Activated CD4-positive, CD25-positive, alpha-beta regulatory T cell treated with anti-CD3 and anti-CD28 coated beads, Interleukin-2, amount 50 U/mL, for 72 hours (primary cell): ENCODE data around the gene CD2.
A peak's percentile ranks its signal among the peaks of the same experiment; 100 is the strongest.

Source experiments
- DNase-seq: peaks from one replicate; pipeline ENCODE4 v3.0.0; 2021

CD2 gene

DNA sequence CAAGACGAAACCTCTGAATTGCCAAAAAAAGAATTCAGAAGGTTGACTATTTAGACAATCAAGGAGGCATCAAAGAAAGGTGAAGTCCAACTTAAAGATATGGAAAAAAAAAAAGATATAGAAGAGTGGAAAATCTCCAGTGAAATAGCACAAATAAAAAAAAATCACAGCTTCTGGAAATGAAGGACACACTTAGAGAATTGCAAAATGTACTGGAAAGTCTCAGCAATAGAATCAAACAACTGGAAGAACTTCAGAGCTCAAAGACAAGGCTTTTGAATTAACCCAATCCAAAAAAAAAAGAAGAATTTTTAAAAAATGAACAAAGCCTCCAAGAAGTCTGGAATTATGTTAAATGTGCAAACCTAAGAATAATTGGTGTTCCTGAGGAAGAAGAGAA is 31.8 kb downstream of the CD2 start:
- DNase-seq: no peak

DNA sequence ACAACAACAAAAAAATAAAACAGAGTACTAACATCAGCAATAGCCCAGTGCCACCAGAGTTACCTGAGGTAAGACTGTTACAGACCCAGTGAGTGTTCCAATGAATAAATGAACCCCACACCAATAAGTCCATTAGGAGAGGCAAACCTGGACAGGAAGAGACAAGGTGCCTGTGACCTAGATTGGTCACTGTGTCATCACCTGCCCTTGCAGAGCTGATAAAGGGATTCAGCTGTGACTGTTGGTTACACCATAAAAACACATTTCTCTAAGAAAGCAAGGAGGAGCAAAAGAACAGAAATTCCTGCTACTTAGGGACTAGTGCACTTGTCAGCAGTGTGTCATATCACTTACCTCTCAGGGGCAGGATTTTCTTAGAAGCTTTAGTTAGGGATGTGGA is 37.5 kb downstream of the CD2 start:
- DNase-seq: no peak

DNA sequence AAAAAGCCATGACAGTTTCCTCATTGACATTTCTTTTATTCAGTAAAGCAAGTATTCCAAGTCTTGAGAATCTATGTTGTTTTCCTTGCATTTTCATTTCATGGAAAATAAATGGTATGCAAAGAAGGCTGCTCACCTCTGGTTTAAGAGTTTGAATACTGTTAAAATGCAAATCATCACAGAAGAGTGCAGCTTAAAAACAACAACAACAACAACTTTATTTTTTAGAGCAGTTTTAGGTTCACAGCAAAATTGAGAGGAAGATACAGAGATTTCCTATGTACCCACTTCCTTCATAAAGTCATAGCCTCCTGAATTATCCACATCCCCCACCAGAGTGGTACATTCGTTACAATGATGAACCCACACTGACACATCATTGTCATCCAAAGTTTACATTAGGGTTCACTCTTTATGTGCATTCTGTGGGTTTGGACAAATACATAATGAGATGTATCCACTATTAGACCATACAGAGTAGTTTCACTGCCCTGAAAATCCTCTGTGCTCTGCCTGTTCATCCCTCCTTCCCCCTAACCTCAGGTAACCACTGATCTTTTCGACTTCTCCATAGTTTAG is 39.2 kb downstream of the CD2 start:
- DNase-seq: no peak

DNA sequence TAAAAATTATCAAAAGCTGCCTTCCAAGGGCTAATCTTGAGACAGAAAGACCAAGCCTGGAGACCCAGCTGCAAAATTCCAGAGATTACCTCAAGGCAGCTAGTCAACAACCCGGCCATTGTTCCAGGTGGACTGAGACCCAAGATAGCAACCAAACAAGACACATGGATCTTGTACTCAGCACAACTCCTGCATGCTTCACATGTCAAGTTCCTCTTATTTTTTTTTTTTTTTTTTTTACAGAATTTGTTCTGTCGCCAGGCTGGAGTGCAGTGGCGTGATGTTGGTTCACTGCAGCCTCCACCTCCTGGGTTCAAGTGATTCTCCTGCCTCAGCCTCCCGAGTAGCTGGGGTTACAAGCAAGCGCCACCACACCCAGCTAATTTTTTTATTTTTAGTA is 40.1 kb downstream of the CD2 start:
- DNase-seq: no peak

DNA sequence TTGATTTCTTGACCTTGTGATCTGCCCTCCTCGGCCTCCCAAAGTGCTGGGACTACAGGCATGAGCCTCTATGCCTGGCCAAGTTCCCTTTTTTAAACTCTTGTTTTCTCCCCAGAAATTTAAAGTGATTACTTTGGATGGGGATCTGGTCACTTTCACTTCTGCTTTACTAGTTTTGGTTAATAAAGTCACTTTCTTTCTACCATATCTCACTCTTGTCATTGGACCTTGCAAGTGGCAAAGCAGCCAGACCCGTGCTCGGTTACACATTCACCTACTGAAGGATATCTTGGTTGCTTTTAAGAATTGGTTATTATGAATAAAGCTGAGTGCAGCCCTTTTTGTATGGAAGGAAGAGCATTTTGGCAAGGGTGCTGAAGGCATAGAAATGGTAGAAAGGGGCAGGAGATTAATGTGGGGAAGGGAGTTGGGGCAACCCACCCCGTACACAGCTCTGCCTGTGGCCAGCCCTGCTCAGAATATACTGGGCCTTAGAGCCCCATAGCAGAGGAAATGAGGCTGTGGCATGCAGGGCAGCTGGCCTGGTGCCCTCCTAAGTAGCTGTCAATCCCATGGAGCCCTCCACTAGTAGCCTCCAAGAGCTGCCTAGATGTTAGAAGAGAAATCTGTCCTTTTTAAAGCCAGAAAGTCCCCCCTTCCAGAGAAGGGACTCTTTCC is 40.7 kb downstream of the CD2 start:
- no peak for DNase-seq

DNA sequence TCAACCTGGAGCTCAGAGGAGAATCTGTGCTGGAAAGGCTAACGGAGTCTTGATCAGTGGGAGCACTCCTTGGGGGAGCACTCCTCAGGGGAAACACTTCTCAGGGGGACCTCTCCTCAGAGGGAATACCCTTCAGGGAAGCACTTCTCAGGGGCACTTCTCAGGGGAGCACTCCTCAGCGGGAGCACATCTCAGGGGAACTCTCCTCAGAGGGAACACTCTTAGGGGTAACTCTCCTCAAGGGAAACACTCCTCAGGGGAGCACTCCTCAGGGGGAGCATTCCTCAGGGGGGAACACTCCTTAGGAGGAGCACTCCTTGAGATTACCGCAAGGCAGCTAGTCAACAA is 41.2 kb downstream of the CD2 start:
- no peak for DNase-seq

DNA sequence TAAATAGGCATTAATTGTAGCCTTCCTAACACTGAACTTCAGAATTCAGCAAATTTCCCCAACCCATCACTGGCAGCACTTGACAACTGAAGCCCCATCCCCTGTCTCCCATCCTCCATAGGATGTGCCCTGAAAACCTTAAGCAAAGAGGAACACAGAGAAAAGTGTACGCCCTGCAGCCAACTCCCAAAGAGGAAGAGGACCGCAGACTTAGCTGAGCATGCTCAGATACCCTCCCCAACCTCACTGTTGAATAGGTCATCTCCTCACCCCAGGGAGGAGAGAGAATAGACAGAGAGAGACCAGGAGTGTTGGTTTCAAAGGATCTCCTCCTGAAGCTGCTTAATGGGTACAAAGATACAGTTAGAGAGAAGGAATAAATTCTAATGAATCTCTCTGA is 50.5 kb downstream of the CD2 start:
- no peak for DNase-seq

DNA sequence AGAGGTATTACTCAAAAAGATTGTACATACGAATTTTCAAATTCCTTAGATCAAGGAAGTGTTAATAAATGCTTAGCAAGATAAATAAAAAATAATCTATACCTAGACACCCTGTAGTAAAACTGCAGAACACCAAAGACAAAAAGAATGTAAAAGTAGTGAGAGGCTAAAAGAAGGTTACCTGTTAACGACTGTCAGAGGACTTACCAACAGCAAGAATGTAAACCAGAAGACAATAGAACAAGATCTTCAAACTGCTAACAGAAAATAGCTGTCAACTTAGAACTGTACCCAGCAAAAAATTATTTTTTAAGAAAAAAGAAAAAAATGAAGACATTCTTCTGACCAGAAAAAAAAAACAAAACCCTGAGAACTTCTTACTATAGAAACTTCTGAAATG is 51.2 kb downstream of the CD2 start:
- no peak for DNase-seq

DNA sequence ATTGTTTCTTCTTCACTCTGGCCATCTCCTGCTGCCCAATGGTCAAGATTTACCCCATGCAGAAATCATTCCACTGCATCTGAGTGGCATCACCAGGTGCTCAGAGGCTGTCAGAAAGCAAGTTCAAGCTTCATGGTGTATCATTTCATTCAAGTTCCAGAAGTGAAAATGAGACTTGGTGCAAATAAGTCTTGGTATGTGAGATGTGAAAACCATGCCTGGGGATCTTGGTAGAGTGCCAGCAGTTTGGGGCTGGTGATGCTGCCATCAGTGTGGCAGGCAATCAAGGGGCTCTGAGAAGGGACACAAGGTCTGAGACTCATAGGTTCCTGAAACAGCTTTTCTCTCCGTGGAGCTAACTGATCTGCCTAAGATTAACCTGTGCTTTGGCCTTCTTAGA is 52.0 kb downstream of the CD2 start:
- no peak for DNase-seq

DNA sequence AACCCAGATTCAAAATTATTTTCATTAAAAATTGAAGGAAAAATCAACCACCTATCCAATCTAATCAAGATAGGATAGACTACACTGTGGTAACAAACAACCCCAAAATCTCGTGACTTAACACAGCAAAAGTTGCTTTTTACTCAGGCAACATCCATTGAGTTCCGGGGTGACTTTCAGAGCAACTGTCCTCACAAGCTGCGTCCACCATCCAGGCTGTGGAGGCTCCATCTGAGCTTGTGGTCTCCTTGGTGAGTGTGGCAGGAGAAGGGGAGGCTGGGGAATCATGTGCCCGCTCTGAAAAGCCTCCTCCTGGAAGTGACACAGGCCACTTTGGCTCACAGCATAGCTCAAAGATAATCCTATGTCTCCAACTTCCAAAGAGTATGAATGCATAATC is 52.4 kb downstream of the CD2 start:
- DNase-seq: no peak

DNA sequence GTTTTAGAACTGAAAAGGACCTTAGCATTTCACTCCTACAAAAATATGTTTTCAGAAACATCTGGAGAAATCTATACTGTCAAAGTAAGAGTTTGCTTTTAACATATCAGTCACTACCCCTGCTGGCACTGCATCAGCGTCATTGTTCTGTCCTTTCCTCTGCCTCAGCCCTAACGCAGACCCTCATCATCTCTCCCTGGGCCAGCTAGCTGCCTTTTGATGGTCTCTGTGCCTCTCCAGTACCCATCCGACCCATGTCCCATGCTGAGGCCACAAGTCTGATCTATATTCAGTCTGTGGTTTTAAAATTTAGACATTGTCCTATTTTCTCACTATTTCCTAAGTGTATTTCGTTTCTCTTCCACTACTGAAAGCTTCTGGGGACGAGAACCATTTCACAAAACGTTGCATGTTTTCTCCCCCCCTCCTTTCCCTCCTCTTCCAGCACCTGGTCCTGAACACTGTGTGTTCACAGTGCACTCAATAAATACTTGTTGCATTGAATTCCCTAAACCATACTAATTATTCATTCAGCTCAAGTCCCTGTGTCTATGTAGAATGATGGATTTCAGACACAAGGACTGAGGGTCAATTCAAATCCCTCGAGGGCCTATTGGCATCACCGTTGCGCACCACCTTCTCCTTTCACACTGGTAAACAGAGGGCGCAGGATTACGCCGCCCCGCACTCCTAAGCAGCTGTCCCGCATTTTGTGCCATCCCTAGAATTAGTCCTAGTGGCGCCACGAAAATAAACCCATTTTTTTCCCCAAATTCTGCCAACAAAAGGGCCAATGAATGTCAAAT is 53.4 kb downstream of the CD2 start:
- DNase-seq: no peak

DNA sequence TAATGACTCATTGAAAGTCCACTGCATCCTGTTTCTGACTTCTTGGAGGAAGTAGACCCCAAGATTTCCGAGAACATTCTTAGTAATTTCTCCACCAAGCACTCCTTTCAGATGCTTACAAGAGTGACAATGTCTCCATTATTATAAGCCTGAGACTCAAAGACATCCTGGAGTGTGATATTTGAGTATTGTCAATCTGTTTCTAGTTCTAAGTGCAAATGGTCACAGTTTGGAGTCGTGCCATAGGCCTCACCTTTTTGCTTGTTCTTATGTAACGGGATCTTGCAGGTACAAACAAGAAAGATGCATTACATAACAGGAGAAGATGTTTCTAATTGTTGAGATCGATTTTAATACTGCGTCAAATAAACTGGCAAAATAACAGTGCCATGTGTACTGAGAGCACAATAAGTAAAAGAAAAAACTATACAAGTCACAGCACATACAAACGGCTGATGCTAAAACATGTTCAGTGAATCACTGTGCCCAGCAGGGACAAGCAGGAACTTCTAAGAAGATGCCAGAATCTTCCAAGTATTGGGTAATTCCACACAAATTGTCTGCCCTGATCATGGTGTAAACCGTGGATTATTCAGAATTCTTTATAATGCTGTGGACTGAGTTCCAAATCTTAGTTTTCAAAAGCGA is 54.1 kb downstream of the CD2 start:
- no peak for DNase-seq

DNA sequence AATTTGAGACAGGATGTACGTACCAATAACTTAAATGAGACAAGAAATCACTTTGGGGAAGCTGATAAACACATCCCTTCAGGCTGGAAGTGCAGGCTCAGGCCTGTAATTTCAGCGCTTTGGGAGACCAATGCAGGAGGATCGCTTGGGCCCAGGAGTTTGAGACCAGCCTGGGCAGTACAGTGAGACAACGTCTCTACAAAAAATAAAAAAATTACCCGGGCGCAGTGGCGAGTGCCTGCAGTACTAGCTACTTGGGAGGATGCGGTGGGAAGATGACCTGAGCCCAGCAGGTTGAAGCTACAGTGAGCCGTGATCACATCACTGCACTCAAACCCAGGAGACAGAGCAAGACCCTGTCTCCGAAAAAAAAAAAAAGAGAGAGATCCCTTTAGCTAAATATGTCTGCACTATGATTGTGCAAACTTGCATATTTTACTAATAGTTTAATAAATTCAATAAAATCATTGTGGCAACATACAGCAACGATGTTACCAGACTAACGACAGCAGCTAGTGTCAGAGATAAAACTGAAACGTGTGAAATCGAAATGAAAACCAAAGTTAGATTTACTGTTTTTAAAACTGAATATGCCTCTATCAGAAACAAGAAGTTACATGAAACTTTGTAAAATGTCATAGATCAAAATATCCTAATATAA is 54.7 kb downstream of the CD2 start:
- DNase-seq: no peak

DNA sequence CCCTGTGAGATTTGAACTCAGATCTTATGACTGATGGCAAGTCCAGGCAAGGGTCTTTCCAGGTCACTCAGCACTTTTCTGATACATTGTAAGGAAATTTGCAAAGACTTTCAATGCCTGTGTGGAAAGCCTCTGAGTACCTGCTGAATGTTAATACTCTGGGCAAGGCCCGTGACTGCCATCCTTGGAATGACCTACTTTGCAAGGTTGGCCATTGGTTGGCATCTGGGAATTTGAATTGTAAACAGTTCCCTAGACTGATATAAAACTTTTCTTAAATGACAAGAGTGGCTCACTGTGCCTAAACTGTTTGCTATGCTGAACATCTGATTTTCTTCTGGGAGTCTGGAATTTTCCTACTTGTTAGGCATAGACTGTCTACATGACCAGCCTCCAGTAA is 57.1 kb downstream of the CD2 start:
- DNase-seq: no peak

DNA sequence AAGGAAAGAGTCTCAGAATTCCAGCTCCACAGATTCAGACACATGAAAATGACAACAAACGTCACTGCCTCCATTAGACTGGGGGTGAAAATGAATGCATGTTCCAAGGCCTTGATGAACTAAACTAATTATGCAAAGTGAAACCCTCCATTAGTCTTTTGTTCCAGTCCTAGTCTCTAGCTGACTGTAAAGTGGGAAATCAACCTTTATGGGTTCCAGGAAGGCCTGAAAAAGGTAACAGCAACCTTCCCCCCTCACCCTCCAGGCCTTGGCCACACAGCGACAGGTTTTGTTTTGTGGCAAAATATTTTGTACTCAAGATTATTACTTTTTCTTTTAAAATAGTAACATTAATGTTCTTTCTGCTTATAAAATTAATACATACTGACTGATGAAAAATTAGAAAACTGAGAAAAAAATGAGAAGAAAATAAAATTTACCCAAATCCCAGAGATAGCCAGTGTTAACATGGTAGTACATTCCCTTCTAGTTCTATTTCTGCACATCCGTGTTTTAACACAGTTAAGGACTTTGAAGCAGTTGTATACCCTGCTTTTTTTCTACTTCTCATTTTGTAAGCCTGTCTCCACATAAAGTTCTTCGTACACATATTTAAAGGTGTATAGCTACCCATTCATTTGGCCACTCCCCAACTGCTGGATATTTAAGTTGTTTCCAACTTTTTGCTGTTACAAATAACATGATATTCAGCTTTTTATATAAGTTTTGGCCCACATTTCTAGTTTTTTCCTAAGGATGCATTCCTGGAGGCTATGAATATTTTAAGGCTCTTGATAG is 60.9 kb downstream of the CD2 start:
- DNase-seq: no peak

DNA sequence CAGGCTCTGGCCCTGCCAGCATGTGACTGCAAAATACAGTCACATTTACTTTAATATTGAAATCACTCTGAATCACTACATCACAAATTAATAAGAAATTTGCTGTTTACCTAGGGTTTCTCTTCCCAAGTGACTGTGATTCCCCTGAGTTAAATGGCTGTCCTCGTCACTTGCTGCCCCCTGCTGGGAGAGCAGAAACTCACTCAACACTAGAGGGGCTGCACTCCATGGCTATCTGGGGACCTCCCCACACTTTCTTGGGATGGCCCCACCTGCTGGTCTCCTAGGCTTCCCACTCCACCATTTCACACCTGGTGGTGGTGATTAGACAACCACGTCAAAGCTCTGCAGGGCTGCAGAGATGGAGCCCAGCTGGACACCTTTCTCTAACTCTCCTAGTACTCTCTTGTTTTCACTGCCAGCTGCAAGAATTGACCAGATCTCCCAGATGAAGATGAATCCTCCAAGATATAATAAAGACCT is 63.4 kb downstream of the CD2 start:
- peak; percentile 67 for DNase-seq
